ENCODE measurements around the gene PHPT1.
"Not testable (repeated sequence)": the region's sequence is repeated elsewhere in the genome, so short reads cannot be mapped to it uniquely, and the experiment has no call there.

The PHPT1 gene

GRCh38 chr9:136838314-136839228, 10.6 kb upstream of the PHPT1 start:
- no peak for TF ChIP-seq ZNF274 (IDR thresholded peaks at IDR 0.05; ENCODE audit: low read depth, low read length)
- H3K4me3 ChIP-seq (ENCODE audit: low read length): no peak overlapping the region

- no peak for TF ChIP-seq ZNF274 (IDR thresholded peaks at IDR 0.05; ENCODE audit: low read depth, low read length)
- no peak overlapping the region for H3K4me3 ChIP-seq (ENCODE audit: low read length)
Observed at GRCh38 chr9:136839229-136840139, 9.7 kb upstream of the PHPT1 start.

GRCh38 chr9:136840140-136840876, 8.9 kb upstream of the PHPT1 start:
- no peak for TF ChIP-seq ZNF274 (IDR thresholded peaks at IDR 0.05; ENCODE audit: low read depth, low read length)
- no peak overlapping the region for H3K4me3 ChIP-seq (ENCODE audit: low read length)

GRCh38 chr9:136840877-136841645, 8.1 kb upstream of the PHPT1 start:
- H3K4me3 ChIP-seq (ENCODE audit: low read length): no peak overlapping the region
- no peak for TF ChIP-seq ZNF274 (IDR thresholded peaks at IDR 0.05; ENCODE audit: low read depth, low read length)

- H3K4me3 ChIP-seq (ENCODE audit: low read length): not testable (repeated sequence)
Observed at GRCh38 chr9:136841646-136842379, 7.4 kb upstream of the PHPT1 start.

GRCh38 chr9:136842380-136842948, 6.7 kb upstream of the PHPT1 start, which contains the start of gene AJM1:
Gene AJM1 (plus strand): TSS chr9:136842478. CDS start chr9:136844415, 1,937 bp downstream.
- peak within 1 kb of the TSS; percentile 19; the same call in 1 of the 2 replicates for H3K4me3 ChIP-seq (ENCODE audit: low read length)

GRCh38 chr9:136843159-136843800, 5.9 kb upstream of the PHPT1 start:
- H3K4me3 ChIP-seq (ENCODE audit: low read length): not testable (repeated sequence)

- not testable (repeated sequence) for H3K4me3 ChIP-seq (ENCODE audit: low read length)
Observed at GRCh38 chr9:136843801-136844740, 5.1 kb upstream of the PHPT1 start.

GRCh38 chr9:136844761-136845464, 4.3 kb upstream of the PHPT1 start:
- H3K4me3 ChIP-seq (ENCODE audit: low read length): no peak overlapping the region
- TF ChIP-seq ZNF274 (IDR thresholded peaks at IDR 0.05; ENCODE audit: low read depth, low read length): no peak

GRCh38 chr9:136845465-136846260, 3.5 kb upstream of the PHPT1 start:
- TF ChIP-seq ZNF274 (IDR thresholded peaks at IDR 0.05; ENCODE audit: low read depth, low read length): no peak
- H3K4me3 ChIP-seq (ENCODE audit: low read length): no peak overlapping the region

Measured in GM08714 (cell line).